Activated CD4-positive, alpha-beta T cell treated with anti-CD3 and anti-CD28 coated beads for 36 hours (primary cell): ENCODE measurements around the gene USP22. TPM values are rescaled to one million over a fixed set of nuclear protein-coding genes. Genes with fewer than 3 reads are reported as not detected.
"Not testable (repeated sequence)": the region's sequence is repeated elsewhere in the genome, so short reads cannot be mapped to it uniquely, and the experiment has no call there.

Source experiments
- ATAC-seq: fragments of 200-7000 bp; cut with Tn5 transposase; one replicate; pipeline ENCODE4 v1.10.0; 2021; ENCODE audit warnings: mild to moderate bottlenecking, moderate library complexity
- CTCF ChIA-PET: fragments of 350-600 bp; sonication (Branson Sonifier 250); formaldehyde crosslinking; loops from one replicate; lab custom pipeline; 2021; ENCODE audit warnings: antibody characterized with exemption; lab: Charles Lee
- POLR2A ChIA-PET: fragments of 350-600 bp; sonication (Branson Sonifier 250); formaldehyde crosslinking; loops from one replicate; lab custom pipeline; 2021; ENCODE audit warnings: antibody characterized with exemption, inconsistent platforms; lab: Charles Lee
- DNase-seq: peaks from one replicate; pipeline ENCODE4 v3.0.0-alpha.2; 2020
- H3K27ac Mint-ChIP-seq: one replicate; pipeline ENCODE4 v1.8.0; 2021; ENCODE audit warnings: mixed read lengths
- H3K27me3 Mint-ChIP-seq: one replicate; pipeline ENCODE4 v1.8.0; 2021; ENCODE audit warnings: mixed read lengths
- H3K36me3 Mint-ChIP-seq: one replicate; pipeline ENCODE4 v1.8.0; 2021; ENCODE audit warnings: low read depth, mixed read lengths
- H3K4me1 Mint-ChIP-seq: one replicate; pipeline ENCODE4 v1.8.0; 2021; ENCODE audit warnings: mixed read lengths
- H3K4me3 Mint-ChIP-seq: one replicate; pipeline ENCODE4 v1.8.0; 2021; ENCODE audit warnings: mild to moderate bottlenecking, moderate library complexity, mixed read lengths
- H3K9me3 Mint-ChIP-seq: one replicate; pipeline ENCODE4 v1.8.0; 2021; ENCODE audit warnings: low read depth, mixed read lengths
- intact Hi-C, 2 experiments: fragments of 100-400 bp; cut with DNase I in 1 of 2; cut with micrococcal nuclease in 1 of 2; formaldehyde crosslinking; loops; one replicate each; pipeline versions ENCODE4 v1.14.2 to v1.15.1; 2022 to 2024; cut with DNase I, micrococcal nuclease
- total RNA-seq, 2 experiments: library from RNA; stranded (reverse); gene quantifications; one replicate each; pipeline ENCODE4 v1.2.3, GENCODE V29; 2021

Gene USP22
- total RNA-seq, 2 experiments from 2014 or later, result 148 to 173 TPM

DNA sequence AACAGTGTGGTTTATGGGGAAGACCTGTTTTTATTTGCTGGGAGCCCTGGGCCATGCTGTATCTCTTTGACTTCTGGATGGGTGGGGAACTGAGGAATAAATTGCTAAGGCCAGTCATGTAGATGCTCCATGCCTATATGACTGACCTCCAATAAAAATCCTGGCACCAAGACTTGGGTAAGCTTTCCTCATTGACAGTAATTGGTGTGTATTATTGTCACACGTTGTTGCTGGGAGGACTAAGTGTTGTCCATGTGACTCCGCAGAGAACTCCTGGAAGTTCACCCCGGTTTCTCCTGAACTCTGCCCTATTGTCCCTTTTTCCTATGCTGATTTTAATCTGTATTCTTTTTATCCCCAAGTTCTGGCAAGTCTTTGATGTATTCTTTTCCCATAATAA lies 33.4 kb upstream of the USP22 start:
- ChIA-PET CTCF (no interaction called here), POLR2A (no interaction called here)
- Mint-ChIP-seq H3K27me3 (peaks cover 4% of the 10 kb centered on the region), H3K27ac (no peak overlapping the region), H3K36me3 (no peaks in the 10 kb centered on the region), H3K4me1 (no peaks in the 10 kb centered on the region), H3K9me3 (no peaks in the 10 kb centered on the region), H3K4me3 (no peak overlapping the region)
- intact Hi-C loops, result no loop called here
- ATAC-seq (no peak), DNase-seq (no peak)

DNA sequence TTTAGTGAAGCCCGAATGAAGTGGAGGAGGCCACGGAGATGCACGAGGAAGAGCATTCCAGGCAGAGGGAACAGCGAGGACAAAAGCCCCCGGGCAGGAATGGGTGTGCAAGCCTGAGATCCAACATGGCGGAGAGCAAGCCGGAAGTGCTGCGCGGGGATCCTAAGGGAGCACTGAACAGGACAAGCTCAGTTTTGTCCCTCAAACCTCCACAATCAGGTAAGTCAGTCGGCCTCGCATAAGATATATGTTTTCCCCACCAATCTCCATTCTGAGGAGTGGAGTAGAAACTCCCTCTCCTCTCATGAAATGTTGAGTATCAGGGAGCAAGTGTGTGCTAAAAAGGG lies 32.9 kb upstream of the USP22 start:
- intact Hi-C loops, result no loop called here
- no peak for ATAC-seq
- Mint-ChIP-seq H3K4me1 (no peaks in the 10 kb centered on the region), H3K27ac (no peak overlapping the region), H3K27me3 (peaks cover 4% of the 10 kb centered on the region), H3K4me3 (no peak overlapping the region), H3K36me3 (no peaks in the 10 kb centered on the region), H3K9me3 (no peaks in the 10 kb centered on the region)
- POLR2A ChIA-PET, result no interaction called here
- no peak for DNase-seq
- CTCF ChIA-PET, result no interaction called here

DNA sequence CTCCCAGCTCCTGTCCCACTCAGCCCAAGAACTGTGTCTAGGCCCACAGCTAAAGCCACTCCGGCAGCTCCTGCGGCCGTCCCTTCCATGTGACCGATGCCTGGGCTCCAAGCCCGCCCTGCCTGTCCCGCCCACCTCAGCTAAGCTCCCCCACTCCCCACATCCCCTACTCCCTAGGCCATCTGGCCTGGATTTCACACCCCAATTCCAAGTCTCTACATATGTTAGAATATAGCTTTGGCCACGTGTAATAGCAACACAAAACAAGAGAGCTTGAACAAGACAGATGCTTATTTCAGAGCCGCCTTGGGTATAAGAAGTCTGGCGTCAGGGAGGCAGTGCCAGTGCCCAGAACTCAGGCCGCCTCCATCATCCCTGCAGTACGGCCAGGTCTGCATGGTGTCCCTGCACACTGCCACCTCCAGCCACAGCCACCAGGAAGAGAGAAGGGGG lies 30.0 kb upstream of the USP22 start:
- H3K27ac Mint-ChIP-seq, result no peak overlapping the region

DNA sequence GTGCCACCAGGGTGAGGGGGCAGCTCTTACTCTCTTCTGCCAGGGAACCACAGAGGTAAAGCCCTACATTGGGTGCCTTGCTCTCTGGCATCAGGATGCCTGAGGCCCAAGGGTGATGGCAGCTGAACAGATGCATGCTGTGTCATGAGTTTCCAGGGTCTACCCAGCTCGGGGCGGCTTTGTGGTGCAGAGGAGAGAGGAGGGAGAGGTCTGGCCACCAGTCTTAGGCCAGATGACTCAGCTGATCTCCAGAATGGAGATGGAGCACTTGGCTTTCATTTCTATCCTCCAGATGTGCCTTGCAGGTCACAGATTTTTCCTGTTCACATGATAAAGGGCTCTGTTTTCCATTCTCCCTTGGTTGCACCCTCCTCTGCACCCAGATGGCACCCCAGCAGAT lies 23.6 kb upstream of the USP22 start:
- H3K27ac Mint-ChIP-seq, result no peak overlapping the region
- no peaks in the 10 kb centered on the region for H3K36me3 Mint-ChIP-seq
- DNase-seq (no peak), ATAC-seq (no peak)
- ChIA-PET POLR2A (no interaction called here), CTCF (no interaction called here)
- intact Hi-C loops, result no loop called here
- no peaks in the 10 kb centered on the region for H3K4me1 Mint-ChIP-seq
- H3K4me3 Mint-ChIP-seq, result no peak overlapping the region
- H3K9me3 Mint-ChIP-seq, result no peaks in the 10 kb centered on the region
- H3K27me3 Mint-ChIP-seq, result no peaks in the 10 kb centered on the region

More for the DNA sequence above, 30.0 kb upstream of the USP22 start:
- no peak overlapping the region for H3K4me3 Mint-ChIP-seq
- intact Hi-C loops, result no loop called here
- H3K9me3 Mint-ChIP-seq, result no peaks in the 10 kb centered on the region
- POLR2A ChIA-PET, result no interaction called here
- DNase-seq (no peak), ATAC-seq (no peak)
- no peaks in the 10 kb centered on the region for H3K4me1 Mint-ChIP-seq
- CTCF ChIA-PET, result no interaction called here
- H3K36me3 Mint-ChIP-seq, result no peaks in the 10 kb centered on the region
- H3K27me3 Mint-ChIP-seq, result no peaks in the 10 kb centered on the region

DNA sequence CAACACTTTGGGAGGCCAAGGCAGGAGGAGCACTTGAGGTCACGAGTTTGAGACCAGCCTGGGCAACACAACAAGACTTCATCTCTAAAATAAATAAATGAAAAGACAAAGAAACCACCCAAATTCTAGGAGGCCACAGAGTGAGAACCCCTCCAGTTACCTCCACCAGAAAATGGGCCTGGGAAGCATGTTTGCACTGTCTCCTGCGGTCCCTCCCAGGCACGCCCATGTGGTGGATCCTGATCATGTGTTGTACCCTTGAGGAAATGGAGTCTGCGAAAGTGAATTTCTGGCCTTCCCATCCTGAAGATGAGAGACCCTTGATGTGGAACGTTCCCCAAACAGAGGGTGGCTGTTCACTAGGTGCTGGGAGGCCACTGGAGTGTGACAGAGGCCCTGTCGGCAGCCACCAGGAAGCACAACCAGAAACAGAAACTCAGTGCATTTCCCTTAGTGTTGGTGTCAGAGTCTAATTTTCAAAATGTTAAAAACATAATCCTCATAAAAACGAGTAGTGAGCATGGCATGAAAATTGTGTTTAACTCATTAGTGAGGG lies 19.2 kb upstream of the USP22 start:
- Mint-ChIP-seq H3K27ac (no peak overlapping the region), H3K27me3 (no peaks in the 10 kb centered on the region), H3K9me3 (no peaks in the 10 kb centered on the region), H3K36me3 (no peaks in the 10 kb centered on the region), H3K4me1 (no peaks in the 10 kb centered on the region), H3K4me3 (no peak overlapping the region)
- ChIA-PET CTCF (no interaction called here), POLR2A (no interaction called here)
- DNase-seq (no peak), ATAC-seq (no peak)
- intact Hi-C loops, result no loop called here

DNA sequence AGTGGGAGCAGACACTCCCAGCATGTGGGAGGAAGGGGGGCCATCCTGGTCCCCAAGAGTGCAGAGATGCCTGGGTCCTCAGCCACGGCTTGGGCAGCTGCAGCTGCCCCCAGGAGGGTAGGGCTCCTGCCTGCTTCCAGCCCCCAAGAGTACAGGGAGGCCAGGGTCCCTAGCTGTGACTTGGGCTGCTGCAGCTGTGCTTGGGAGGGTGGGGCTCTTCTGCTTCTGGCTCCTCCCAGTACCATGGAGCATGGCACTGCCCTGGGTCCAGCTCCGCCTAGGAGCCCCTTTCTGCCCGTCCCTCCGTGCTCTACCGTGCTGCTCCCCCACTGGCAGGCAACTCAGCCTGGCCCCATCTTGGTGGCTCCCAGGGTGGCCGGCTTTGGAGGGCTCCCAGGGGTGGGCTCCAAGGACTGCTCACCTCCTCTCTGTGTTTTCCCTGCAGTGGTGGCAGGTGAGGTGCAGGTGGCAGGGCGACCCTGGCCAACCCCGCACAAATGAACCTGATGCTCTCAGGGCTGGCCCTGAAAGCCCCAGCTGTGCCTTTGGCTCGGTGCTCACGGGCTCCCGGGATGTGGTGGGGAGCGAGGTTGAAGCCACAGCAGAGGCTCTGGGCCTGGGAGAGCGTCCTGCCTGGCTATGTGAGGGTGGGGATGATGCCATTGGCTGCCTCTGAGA lies 18.5 kb upstream of the USP22 start:
- no peak for ATAC-seq
- no peaks in the 10 kb centered on the region for H3K4me1 Mint-ChIP-seq
- H3K4me3 Mint-ChIP-seq, result no peak overlapping the region
- H3K27ac Mint-ChIP-seq, result no peak overlapping the region
- CTCF ChIA-PET, result no interaction called here
- H3K27me3 Mint-ChIP-seq, result no peaks in the 10 kb centered on the region
- no peak for DNase-seq
- intact Hi-C loops, result no loop called here
- no peaks in the 10 kb centered on the region for H3K9me3 Mint-ChIP-seq
- POLR2A ChIA-PET, result no interaction called here
- H3K36me3 Mint-ChIP-seq, result no peaks in the 10 kb centered on the region

DNA sequence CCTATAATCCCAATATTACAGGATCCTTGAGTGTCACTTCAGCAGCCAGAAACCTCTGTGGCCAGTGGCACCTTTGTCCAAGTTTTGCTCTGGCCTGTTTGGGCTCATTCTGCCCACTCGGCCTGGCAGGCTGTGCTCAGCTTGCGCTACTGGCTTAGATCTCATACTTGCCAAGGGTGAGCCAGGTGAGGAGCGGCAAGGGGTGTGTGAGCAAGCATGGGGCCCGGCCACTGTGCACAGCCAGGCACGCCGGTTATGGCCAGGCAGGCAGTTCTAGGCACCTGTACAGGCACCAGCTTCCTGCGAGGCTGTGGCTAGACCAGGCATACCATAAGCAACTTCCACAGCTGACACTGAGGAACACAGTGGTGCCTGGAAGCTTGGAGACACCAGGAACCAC lies 16.9 kb upstream of the USP22 start:
- CTCF ChIA-PET, result interaction anchor here (1.5 kb wide), 1 partner anchor 40 kb away, joined by 4 read pairs; no protein-coding TSS in a partner anchor
- Mint-ChIP-seq H3K4me1 (no peaks in the 10 kb centered on the region), H3K27ac (no peak overlapping the region), H3K4me3 (no peak overlapping the region), H3K36me3 (no peaks in the 10 kb centered on the region), H3K9me3 (no peaks in the 10 kb centered on the region), H3K27me3 (peaks cover 2% of the 10 kb centered on the region)
- intact Hi-C loops, result no loop called here
- POLR2A ChIA-PET, result interaction anchor here (1.0 to 1.6 kb wide), 2 partner anchors 16 to 40 kb away, joined by 3 to 4 read pairs; no protein-coding TSS in a partner anchor
- no peak for ATAC-seq
- no peak for DNase-seq

DNA sequence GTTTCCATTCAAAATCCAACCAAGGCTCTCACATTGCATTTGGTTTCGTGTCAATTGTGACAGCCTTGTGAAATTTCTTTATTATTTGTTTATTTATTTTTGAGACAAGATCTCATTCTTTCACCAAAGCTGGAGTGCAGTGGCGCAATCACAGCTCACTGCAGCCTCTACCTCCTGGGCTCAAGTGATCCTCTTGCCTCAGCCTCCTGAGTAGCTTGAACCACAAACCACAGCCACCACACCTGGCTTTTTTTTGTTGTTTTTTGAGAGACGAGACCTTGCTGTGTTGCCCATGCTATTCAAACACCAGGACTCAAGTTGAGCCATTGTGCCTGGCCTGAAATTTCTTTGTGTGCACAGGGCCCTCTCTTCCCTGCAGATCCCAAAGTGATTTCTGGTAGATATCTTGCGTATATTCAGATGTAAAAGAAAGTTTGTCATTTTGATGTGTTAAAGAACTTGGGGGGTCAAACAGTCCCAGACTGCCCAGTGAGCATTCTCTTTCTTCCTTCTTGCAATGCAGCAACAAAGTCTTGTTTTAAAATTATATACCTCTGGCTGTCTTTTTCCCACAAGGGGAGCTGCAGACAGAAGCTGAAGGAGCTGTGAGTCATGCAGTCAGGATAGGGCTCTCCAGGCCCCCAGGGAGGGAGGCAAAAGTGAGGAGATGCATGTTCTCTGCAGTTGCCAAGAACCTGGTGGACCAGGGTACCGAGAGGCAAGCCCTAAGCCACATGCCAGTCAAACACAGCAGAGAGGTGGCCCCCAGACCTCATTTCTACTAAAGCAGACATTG lies 15.5 kb upstream of the USP22 start:
- Mint-ChIP-seq H3K27me3 (peaks cover 2% of the 10 kb centered on the region), H3K36me3 (no peaks in the 10 kb centered on the region), H3K4me1 (no peaks in the 10 kb centered on the region), H3K4me3 (no peak overlapping the region), H3K27ac (no peak overlapping the region), H3K9me3 (no peaks in the 10 kb centered on the region)
- POLR2A ChIA-PET, result no interaction called here
- DNase-seq, result no peak
- CTCF ChIA-PET, result interaction anchor here (1.0 kb wide), 1 partner anchor 15 kb away, joined by 3 read pairs; the partner anchor contains the start of gene USP22
- ATAC-seq, result no peak
- intact Hi-C loops, result no loop called here

DNA sequence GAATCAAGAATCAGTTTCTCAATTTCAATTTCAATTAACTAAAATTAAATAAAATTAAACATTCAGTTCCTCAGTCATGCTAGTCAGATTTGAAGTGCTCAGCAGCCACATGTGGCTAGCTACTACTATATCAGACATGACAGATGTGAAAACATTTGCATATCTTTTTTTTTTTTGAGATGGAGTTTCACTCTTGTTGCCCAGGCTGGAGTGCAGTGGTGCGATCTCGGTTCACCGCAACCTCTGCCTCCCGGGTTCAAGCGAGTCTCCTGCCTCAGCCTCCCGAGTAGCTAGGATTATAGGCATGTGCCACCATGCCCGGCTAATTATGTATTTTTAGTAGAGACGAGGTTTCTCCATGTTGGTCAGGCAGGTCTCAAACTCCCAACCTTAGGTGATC lies 10.2 kb upstream of the USP22 start:
- intact Hi-C loops, ATAC-seq, H3K9me3 Mint-ChIP-seq, H3K27ac Mint-ChIP-seq, POLR2A ChIA-PET, H3K36me3 Mint-ChIP-seq, H3K4me1 Mint-ChIP-seq, DNase-seq, H3K4me3 Mint-ChIP-seq: not testable (repeated sequence)
- CTCF ChIA-PET, result interaction anchor here (1.2 to 3.9 kb wide), 2 partner anchors 10 to 55 kb away, joined by 3 to 10 read pairs; partner anchors contain the start of gene USP22
- peaks cover 11% of the 10 kb centered on the region for H3K27me3 Mint-ChIP-seq

DNA sequence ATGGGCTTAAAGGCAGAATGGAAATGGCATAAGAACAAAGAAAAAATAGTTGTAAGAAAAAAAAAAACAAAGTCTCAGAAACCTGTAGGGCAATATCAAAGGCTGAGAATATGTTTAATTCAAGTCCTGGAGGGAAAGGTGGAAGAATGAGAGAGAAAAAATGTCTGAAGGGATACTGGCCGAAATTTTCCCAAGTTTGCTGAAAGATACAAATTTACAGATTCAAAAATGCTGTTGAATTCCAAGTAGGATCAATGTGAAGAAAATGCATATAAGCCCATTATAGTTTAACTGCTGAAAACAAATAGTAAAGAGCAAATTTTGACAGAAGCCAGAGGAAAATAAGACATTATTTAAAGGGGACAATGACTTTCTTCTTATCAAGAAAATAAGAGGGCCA lies 6.6 kb upstream of the USP22 start:
- ChIA-PET POLR2A (no interaction called here), CTCF (no interaction called here)
- DNase-seq, result no peak
- no peaks in the 10 kb centered on the region for H3K36me3 Mint-ChIP-seq
- H3K4me1 Mint-ChIP-seq, result no peaks in the 10 kb centered on the region
- intact Hi-C loops, result no loop called here
- H3K9me3 Mint-ChIP-seq, result no peaks in the 10 kb centered on the region
- H3K27me3 Mint-ChIP-seq, result peaks cover 9% of the 10 kb centered on the region
- H3K27ac Mint-ChIP-seq, result no peak overlapping the region
- no peak overlapping the region for H3K4me3 Mint-ChIP-seq
- ATAC-seq, result no peak

DNA sequence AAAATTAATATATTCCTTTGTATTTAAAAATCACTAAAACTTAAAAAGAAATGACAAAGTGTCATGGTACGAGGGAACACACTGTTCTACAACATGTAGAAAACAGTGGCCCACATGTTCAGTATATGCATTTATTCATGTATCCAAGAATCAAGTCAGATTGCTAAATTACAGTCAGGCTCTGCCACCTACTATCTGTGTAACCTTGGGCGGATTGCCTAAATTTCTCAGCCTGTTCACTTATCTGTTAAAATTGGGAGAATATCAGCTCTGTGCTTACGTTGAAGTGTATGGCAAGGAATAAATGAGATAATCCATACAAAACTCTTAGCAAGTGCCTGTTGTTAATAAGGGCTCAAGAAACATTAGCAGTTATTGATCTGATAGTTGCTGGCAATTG lies 3.4 kb upstream of the USP22 start:
- CTCF ChIA-PET, result interaction anchor here (1.5 kb wide), 1 partner anchor 88 kb away, joined by 3 read pairs; no protein-coding TSS in a partner anchor
- Mint-ChIP-seq H3K36me3 (peaks cover 5% of the 10 kb centered on the region), H3K9me3 (no peaks in the 10 kb centered on the region), H3K4me1 (peaks cover 9% of the 10 kb centered on the region), H3K27ac (no peak overlapping the region), H3K27me3 (peaks cover 5% of the 10 kb centered on the region), H3K4me3 (no peak overlapping the region)
- no peak for DNase-seq
- no peak for ATAC-seq
- POLR2A ChIA-PET, result no interaction called here
- intact Hi-C loops, result no loop called here
